SIG-M5 treated with dmso at 0.1 percent for 504 hours (cell line): ENCODE measurements around the gene GALNT12.

Experiments used
- DNase-seq: peaks from one replicate; lab custom pipeline; 2025; ENCODE audit not compliant: unreplicated experiment; lab: John Stamatoyannopoulos, UW

Gene GALNT12

GRCh38 chr9:98855592-98855991, 48.1 kb downstream of the GALNT12 start:
- DNase-seq, result no peak

GRCh38 chr9:98856982-98857381, 49.5 kb downstream of the GALNT12 start:
- DNase-seq, result no peak

- DNase-seq, result no peak
These were observed 52.5 kb downstream of the GALNT12 start for GRCh38 chr9:98859941-98860340.

- DNase-seq, result no peak
These were observed 53.4 kb downstream of the GALNT12 start for GRCh38 chr9:98860871-98861293.

- peak; percentile 80 for DNase-seq
These were observed 54.5 kb downstream of the GALNT12 start for GRCh38 chr9:98861781-98862504.

- no peak for DNase-seq
These were observed 55.5 kb downstream of the GALNT12 start for GRCh38 chr9:98862936-98863335.

- no peak for DNase-seq
These were observed 57.1 kb downstream of the GALNT12 start for GRCh38 chr9:98864281-98865174.

- no peak for DNase-seq
These were observed 57.9 kb downstream of the GALNT12 start for GRCh38 chr9:98865284-98865875.

- no peak for DNase-seq
These were observed 59.1 kb downstream of the GALNT12 start for GRCh38 chr9:98866435-98867102.

GRCh38 chr9:98867103-98867428, 59.6 kb downstream of the GALNT12 start:
- DNase-seq, result no peak

GRCh38 chr9:98867429-98868168, 60.1 kb downstream of the GALNT12 start:
- peak; percentile 55 for DNase-seq

GRCh38 chr9:98869078-98869745, 61.7 kb downstream of the GALNT12 start:
- DNase-seq, result no peak

- DNase-seq, result no peak
These were observed 62.4 kb downstream of the GALNT12 start for GRCh38 chr9:98869866-98870265.

GRCh38 chr9:98870782-98871557, 63.5 kb downstream of the GALNT12 start:
- no peak for DNase-seq

- no peak for DNase-seq
These were observed 64.1 kb downstream of the GALNT12 start for GRCh38 chr9:98871558-98872065.

GRCh38 chr9:98873526-98873925, 66.1 kb downstream of the GALNT12 start:
- DNase-seq, result no peak

GRCh38 chr9:98873951-98874371, 66.5 kb downstream of the GALNT12 start:
- DNase-seq, result no peak

- no peak for DNase-seq
These were observed 67.3 kb downstream of the GALNT12 start for GRCh38 chr9:98874721-98875255.

GRCh38 chr9:98875536-98875935, 68.1 kb downstream of the GALNT12 start:
- DNase-seq, result no peak
